Ecto neural progenitor cell (in vitro differentiated cells): ENCODE data around the gene TUBG2.
A peak's percentile ranks its signal among the peaks of the same experiment; 100 is the strongest.

Source experiments
- DNase-seq: peaks from one replicate; pipeline ENCODE4 v3.0.0-alpha.2; 2018; ENCODE audit warnings: low spot score

Gene TUBG2

DNA sequence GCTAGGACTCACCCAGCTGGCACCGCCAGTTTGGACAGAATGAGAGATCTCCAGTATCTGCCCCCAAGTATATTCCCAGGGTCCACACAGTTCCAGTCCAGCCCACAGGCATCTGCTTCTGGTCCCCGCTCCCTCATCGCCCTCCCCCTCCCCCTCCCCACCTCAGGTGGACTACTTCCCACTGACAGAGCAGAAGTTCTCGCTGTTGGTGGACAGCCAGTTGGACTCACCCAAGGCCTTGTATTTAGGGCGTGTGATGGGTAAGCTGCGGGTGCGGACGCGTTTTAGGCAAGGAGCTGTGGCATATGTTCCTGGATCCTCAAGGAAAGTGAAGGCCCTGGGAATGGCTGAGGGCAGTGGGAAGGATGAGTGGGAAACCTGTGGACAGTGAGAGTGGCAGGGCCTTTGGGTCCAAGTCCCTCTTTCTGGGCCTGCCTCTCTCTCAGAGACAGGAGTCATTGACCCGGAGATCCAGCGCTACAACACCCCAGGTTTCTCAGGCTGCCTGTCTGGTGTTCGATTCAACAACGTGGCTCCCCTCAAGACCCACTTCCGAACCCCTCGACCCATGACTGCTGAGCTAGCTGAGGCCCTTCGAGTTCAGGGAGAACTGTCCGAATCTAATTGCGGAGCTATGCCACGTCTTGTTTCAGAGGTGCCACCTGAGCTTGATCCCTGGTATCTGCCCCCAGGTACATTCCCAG lies 38.2 kb downstream of the TUBG2 start:
- DNase-seq, result no peak

DNA sequence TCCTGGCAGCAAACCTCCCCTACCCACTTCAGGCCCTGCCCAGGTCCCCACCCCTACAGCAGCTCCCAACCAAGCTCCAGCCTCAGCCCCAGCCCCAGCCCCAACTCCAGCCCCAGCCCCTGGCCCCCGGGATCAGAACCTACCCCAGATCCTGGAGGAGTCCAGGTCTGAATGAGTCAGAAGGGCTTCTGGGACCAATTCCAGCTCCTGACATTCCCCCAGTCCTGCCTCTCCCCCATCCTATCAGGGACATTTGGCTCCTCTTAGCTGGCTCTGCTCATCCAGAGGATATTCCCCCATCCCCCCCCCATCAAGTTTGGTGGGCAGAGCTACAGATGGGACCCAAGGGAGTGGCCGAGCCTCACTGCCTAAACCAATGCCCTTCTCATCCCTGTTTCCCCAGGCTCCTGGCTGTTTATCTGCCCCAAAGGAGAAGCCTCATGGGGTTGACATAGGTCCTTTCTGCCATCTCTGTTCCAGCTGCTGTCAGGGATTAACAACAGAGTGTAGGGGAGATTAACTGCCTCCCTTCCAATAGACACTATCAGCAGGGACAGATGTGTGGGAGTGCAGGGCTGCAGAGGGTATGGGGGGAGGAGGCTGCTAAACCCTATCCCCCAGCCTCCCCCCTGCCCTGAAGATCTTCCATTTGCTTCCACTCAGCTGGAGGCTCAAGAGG lies 39.8 kb downstream of the TUBG2 start:
- DNase-seq, result peak; percentile 65

DNA sequence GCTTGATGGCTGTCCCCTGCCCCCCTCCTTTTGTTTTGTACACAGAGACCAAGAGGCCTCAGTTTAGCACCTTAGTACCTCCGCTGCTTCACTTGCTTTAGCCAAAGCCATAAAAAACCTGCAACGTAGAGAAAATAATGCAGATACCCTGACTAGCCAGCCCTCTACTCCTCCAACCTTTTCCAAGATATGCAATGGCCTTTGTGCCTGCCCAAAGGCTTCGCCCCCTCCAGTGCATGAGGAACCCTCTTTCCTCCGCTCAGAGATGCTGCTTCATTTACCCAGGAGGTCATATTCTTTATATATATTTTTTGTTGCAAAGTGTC lies 40.3 kb downstream of the TUBG2 start:
- DNase-seq, result no peak

DNA sequence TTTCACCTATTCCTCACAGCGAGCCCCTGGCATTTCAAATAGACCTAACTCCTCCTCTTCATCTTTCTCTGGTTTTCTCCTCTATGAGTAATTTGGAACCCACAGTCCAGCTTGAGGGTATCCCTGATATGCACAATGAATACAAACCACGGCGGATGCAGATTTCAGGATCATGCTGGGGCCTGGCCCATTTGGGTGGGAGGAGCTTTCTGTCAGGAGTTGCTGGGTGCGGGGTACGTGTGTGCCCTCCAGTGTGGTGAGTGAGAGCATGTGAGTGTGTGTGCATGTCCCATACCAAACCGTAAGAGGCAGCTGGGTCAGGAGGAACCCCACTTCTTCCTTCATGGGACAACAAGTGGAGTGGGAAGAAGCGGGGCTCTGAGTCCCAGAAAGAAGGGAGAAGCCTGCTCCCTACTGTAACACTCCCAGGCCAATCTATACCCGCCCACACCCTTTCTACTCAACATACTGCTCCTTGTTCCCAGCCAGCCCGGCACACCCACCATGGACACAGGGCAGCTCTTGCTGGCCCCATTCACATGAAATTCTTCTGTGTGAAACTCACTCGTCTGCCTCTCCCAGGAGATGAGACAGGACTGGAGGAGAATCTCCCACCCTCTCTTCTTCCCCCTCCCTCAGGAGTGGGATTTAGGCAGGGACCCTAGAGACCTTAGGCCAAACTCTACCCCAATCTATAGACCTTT lies 41.7 kb downstream of the TUBG2 start:
- no peak for DNase-seq

DNA sequence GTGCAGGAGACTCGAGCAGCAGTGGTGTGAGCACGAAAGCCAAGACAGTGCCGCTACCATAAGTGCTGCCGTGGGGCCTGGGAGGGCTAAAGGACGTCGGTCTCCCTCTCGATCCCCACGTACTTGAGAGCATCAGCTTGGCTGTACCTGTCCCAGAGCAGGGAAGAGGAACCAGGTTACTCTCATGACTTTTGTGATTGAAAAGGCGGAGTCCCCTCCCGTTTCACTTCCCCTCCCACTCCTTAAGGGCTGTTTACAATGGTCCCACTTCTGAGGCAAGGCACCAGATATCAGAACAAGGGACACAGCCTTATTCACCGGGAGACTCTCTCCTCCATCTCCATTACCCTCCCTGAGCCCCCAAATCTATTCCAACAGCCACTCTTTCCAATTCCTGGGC lies 43.4 kb downstream of the TUBG2 start:
- DNase-seq, result no peak

DNA sequence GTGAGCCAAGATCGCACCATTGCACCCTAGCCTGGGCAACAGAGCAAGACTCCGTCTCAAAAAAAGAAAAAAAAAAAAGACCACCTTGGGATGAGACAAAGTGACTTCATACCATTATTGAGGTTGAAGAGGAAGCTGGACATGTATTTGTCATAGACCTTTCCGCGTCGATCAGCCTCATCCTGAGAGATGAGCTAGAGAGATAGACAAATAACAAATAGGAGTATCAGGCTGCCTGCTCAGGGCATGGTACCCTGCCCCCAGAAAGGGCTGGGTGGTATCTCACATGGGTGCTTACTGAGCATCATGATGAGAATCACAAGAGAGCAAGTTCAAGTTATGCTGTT lies 45.4 kb downstream of the TUBG2 start:
- no peak for DNase-seq

DNA sequence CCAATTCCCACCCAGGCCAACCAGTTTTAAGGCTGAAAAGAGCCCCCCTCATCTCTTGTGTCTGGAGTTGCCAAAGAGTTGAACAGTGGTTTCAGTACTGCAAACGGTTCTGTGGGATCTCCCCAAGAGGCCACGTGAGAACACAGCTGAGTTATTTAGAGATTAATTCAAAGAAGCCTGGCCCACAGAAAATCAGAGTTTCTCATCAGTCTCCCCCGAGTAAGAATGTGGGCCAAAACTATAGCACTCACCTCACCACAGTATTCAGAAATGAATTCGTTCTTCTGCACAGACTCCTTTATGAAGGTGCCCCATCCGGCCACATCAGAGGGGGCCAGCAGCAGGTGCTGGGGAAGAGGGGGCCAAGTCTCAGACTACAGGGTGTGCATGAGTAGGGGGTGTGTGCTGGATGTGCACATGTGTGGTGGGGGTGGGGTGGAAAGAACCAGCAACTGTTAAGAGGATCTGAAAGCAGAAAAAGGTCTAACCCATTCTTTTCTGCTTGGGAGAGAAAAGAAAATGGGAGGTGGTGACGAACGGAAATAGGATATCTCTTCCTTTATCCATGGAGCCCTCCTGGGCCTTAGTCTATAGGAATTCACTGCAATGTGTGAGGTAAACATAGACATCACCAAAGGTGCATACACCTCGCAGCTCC lies 45.9 kb downstream of the TUBG2 start:
- DNase-seq, result no peak

DNA sequence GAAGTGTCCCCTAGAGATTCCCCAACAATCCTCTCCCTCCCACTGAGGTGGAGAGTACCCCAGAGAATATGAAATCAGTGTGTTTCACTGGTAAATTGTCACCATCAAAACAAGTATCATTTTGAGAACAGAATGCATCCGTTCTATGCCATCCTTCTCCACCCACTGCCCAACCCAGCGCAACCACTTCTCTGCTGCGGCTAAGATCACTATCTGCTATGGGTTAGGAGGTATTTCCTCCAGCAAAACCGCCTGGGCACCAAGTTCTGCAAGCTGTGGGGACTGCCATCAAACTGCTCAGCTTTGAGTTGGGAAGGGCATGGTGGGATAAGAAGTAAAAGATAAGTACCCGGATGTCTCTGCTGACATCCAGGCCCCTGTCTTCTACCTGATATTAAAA lies 47.6 kb downstream of the TUBG2 start:
- DNase-seq, result no peak

DNA sequence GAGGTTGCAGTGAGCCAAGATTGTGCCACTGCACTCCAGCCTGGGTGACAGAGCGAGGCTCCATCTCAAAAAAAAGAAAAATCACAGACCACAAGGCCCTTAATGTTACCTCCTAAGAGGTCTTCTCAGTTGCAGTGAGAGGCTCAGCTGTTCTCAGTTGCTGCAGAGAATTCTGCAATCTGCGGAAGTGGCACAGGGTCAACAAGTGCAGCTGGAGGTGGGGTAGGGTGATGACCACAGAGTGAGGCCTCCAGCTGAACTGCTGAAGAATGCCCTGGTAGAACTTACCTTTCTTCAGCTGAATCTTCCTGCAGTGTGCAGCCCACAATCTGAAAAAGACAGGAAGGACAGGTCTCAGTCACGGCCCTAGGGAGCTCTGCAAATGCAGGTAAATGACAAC lies 49.5 kb downstream of the TUBG2 start:
- DNase-seq, result no peak

DNA sequence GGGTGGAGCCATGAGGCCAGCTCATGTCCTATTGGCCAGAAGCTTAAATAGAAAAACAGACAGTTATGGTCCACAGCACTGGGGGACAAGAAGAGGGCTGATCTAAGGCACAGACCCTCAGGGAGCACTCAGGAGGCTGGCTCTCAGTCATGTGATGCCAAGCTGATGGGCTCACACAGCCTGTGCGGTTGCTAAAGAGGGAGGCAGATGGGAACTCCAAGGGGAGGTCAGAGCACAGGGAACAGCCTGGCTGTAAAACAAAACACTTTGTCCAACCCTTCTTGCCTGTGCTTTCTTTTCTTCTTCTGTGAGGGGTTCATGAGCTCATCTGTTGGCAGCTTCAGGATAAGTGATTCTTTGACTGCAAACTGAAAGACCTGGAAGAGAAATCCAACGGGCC lies 50.5 kb downstream of the TUBG2 start:
- DNase-seq, result no peak
